Heart right ventricle (tissue), 16 donors: ENCODE results near the gene TAF1L. TPM values are rescaled to one million over a fixed set of nuclear protein-coding genes. Genes with fewer than 3 reads are reported as not detected.

Experiments used
- ATAC-seq, 8 donors: fragments of 200-7000 bp; cut with Tn5 transposase; one replicate each; pipeline ENCODE4 v1.9.1; 2020; ENCODE audit warnings: mild to moderate bottlenecking in 8 of 8, moderate library complexity in 8 of 8, moderate number of reproducible peaks in 1 of 8
- DNase-seq, 2 donors: peaks; one replicate each; pipeline ENCODE4 v3.0.0-alpha.2; 2020
- H3K27ac ChIP-seq, 10 donors: fragments of 200-600 bp; sonication (generic) in 2 of 10; one replicate each; pipeline versions ENCODE4 v1.5.0 to v1.8.0; 2020 to 2022; ENCODE audit warnings: mild to moderate bottlenecking in 3 of 10
- H3K27me3 ChIP-seq, 7 donors: fragments of 200-600 bp; one replicate each; pipeline ENCODE4 v1.8.0; 2021 to 2022; ENCODE audit warnings: mild to moderate bottlenecking in 2 of 7
- H3K36me3 ChIP-seq, 9 donors: fragments of 200-600 bp; sonication (generic) in 1 of 9; one replicate each; pipeline versions ENCODE4 v1.5.0 to v1.8.0; 2020 to 2022; ENCODE audit warnings: mild to moderate bottlenecking in 2 of 9
- H3K4me1 ChIP-seq, 9 donors: fragments of 200-600 bp; sonication (generic) in 1 of 9; one replicate each; pipeline versions ENCODE4 v1.5.0 to v1.8.0; 2020 to 2022; ENCODE audit warnings: mild to moderate bottlenecking in 4 of 9
- H3K4me3 ChIP-seq, 10 donors: fragments of 200-600 bp; sonication (generic) in 2 of 10; one replicate each; pipeline versions ENCODE4 v1.5.0 to v1.8.0; 2020 to 2022; ENCODE audit warnings: mild to moderate bottlenecking in 7 of 10, moderate library complexity in 2 of 10
- H3K9me3 ChIP-seq, 11 donors: fragments of 200-600 bp in 10 of 11; sonication (generic) in 2 of 11; one replicate each; pipeline versions ENCODE4 v1.5.0 to v1.8.0; 2013 to 2022; ENCODE audit warnings: mild to moderate bottlenecking in 2 of 11, control low read depth in 1 of 11, moderate library complexity in 1 of 11
- WGBS, 2 donors: extraction: QIAGEN DNeasy Blood & Tissue Kit; methylation state at CpG; one replicate each; pipeline ENCODE4 v1.1.7; 2013; ENCODE audit warnings: inconsistent platforms in 1 of 2; 5-methylcytosine and 5-hydroxymethylcytosine counted together
- intact Hi-C, 10 donors: fragments of 100-400 bp; cut with DNase I; formaldehyde crosslinking; loops; one replicate each; pipeline versions ENCODE4 v1.11.1 to v1.14.2; 2022
- polyA plus RNA-seq, 2 donors: library from polyadenylated mRNA; stranded (reverse); fragments of 200-250 nt; gene quantifications; one replicate each; pipeline ENCODE4 v1.2.3, GENCODE V29; 2013
- total RNA-seq, 10 donors: library from RNA; stranded (reverse); fragmentation: NEBNext Ultra II Directional in 3 of 10; extraction: Animal tissue kit (Norgen Biotek cat#: 25700) in 3 of 10; gene quantifications; one replicate each; pipeline versions ENCODE4 v1.2.1 to v1.2.4, GENCODE V29; 2021 to 2023
- TF ChIP-seq, protein P1 (sequence below), 9 donors: fragments of 200-600 bp; sonication (generic) in 2 of 9; IDR thresholded peaks; one replicate each; pipeline versions ENCODE4 v1.5.0 to v1.8.0; 2021 to 2022; ENCODE audit warnings: antibody characterized with exemption in 9 of 9, mild to moderate bottlenecking in 5 of 9, moderate library complexity in 1 of 9
- donor health status: Arrhythmogenic right ventricular cardiomyopathy.
- donor health status: ischemic (EF 13 %, LVEDD 7.1; RV severe dilation, severe dysfunction).
- donor health status: healthy with polysubstance abuse.
- donor health status: DM: no; HTN: yes; CAD: no.
- donor health status: DM: no; HTN: no; CAD: no.
- donor health status: ischemic (EF 25% LVEDD 6.9; RV normal size, moderate dysfunction).
- donor health status: ischemic (EF 25% LVEDD 5.7; RV mildly dilated, moderate dysfunction).
- donor health status: healthy.
- donor health status: DM: yes; HTN: yes; CAD: no.
- donor health status: Ischemic cardiomyopathy.
- donor health status: ischemic (EF 35%, LVEDD 5.7; RV mildly dilated, moderate dysfunction).
- donor health status: nonischemic (EF 11% LVEDD 7.7; RV severe dilation, severe dysfunction).
- donor health status: DM: yes; HTN: yes; CAD: no.
- donor health status: PGD.
- donor health status: ischemic (EF 29% LVEDD 5.4; RV normal size, mild dysfunction).
- donor health status: nonischemic (EF 23%, LVEDD 6.1; RV moderate dilation, normal function).

Gene TAF1L
- total and polyA plus RNA-seq, 12 donors, result under 0.01 TPM; not detected in 11

DNA sequence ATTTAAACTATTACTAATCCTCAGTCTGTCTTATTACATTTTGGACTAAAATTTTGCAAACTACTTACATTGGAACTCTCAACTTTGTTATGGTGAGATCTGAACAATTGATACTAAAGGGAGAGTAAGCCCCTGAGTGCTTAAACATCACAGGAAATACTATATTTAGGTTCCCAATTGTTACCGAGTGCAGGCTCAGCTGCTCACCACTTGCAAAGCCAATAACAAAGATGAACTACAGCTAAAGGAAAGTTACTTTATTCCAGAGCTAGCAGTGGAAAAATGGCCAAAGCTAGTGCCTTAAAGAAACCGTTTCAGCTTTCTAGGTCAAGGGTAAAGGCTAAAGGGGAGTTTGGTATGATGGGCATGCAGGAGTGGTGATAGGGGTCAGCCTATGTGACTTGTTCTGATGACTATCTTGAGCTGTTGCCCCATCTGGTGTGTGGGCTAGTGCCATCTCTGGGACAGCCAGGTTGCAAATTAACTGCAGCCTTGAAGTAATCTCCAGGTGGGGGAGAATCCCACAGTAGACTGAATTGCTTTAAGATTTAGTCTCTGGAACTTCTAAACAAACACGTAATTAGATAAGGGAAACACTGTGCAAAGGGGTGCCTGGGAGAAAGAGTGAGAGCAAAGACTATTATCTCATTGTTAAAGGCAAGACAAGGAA, 54.7 kb downstream of the TAF1L start:
- peaks cover 0 to 36% (median 8%) of the 10 kb centered on the region in 7 donors for H3K27me3 ChIP-seq
- no peak overlapping the region for H3K27ac ChIP-seq
- H3K36me3 ChIP-seq, result no peaks in the 10 kb centered on the region
- intact Hi-C loops, result loop anchor here in 3 of 10 donors (2.0 kb wide), 2 partner anchors 202 to 388 kb away; no protein-coding TSS in a partner anchor
- 9% methylated on average over 3 of the region's 3 CpGs for WGBS, 2 donors
- H3K9me3 ChIP-seq, result no peaks in the 10 kb centered on the region
- H3K4me1 ChIP-seq, result peaks cover 0 to 4% (median 0%) of the 10 kb centered on the region in 9 donors
- DNase-seq (no peak), ATAC-seq (no peak)
- H3K4me3 ChIP-seq, result no peak overlapping the region
- TF ChIP-seq, protein P1, sequence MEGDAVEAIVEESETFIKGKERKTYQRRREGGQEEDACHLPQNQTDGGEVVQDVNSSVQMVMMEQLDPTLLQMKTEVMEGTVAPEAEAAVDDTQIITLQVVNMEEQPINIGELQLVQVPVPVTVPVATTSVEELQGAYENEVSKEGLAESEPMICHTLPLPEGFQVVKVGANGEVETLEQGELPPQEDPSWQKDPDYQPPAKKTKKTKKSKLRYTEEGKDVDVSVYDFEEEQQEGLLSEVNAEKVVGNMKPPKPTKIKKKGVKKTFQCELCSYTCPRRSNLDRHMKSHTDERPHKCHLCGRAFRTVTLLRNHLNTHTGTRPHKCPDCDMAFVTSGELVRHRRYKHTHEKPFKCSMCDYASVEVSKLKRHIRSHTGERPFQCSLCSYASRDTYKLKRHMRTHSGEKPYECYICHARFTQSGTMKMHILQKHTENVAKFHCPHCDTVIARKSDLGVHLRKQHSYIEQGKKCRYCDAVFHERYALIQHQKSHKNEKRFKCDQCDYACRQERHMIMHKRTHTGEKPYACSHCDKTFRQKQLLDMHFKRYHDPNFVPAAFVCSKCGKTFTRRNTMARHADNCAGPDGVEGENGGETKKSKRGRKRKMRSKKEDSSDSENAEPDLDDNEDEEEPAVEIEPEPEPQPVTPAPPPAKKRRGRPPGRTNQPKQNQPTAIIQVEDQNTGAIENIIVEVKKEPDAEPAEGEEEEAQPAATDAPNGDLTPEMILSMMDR (IDR thresholded peaks at IDR 0.05), result no peak

DNA sequence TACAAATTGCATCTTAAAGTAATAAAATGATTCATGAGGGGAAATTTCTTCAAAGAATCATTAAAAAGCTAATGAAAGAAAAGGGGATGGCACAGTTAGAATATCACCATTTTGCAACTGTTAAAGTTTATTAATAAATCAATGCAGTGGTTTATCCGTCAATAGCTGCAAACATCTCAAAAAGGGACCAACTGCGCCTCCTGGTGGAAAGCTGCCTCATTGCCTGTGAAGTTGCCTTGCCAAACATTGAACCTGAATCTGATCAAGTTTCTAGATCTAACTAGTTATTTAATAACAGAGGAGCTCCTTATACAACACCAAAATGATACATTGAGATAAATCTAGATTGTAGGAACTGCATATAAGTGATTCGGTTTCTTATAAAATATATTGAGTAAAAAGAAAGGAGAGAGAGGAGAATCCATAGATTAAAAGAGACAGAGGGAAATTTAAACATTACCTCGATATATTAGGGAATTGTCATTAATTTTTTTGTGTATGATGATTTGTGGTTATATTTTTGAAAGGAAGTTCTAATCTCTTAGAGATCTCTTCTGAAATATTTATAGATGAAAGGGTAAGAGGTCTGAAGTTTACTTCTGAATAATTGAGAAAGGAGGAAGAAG, 55.6 kb downstream of the TAF1L start:
- ATAC-seq (peak in 1 of 8 donors; percentile 57), DNase-seq (peak; percentile 60 to 67)
- Histone ChIP-seq H3K9me3 (no peaks in the 10 kb centered on the region), H3K27ac (no peak overlapping the region), H3K36me3 (no peaks in the 10 kb centered on the region), H3K4me1 (peaks cover 0 to 4% (median 0%) of the 10 kb centered on the region in 9 donors), H3K27me3 (peaks cover 0 to 28% (median 3%) of the 10 kb centered on the region in 7 donors), H3K4me3 (peak overlapping the region in 1 of 10 donors; percentile 11)
- TF ChIP-seq, protein P1 (IDR thresholded peaks at IDR 0.05), result peak; percentile 87 to 97 (median 92)
- intact Hi-C loops, result loop anchor here (1.0 to 10.0 kb wide), 8 partner anchors 55 to 389 kb away; partner anchors contain the start of genes RIGI (in 2 of the 10) and ACO1 (in 1 of the 10)
- 20 to 23% methylated on average over 4 of the region's 4 CpGs for WGBS, 2 donors

Other genes starting within 250 kb of the TAF1L start
- gene RIGI, start 109.5 kb downstream of the TAF1L start, total RNA-seq, result 10 to 100 TPM in 1 of 10 donors, 1 to 10 TPM in 9; 3.0 to 15.2 (median 5.0) TPM
- gene RIGI, start 109.5 kb downstream of the TAF1L start, polyA plus RNA-seq, result 1 to 10 TPM; 1.5 to 2.3 TPM
- gene SMIM27, start 83.3 kb downstream of the TAF1L start, total RNA-seq, result 10 to 100 TPM; 11.3 to 19.6 (median 16.2) TPM
- 1 to 10 TPM; 3.6 to 6.4 TPM for gene SMIM27, start 83.3 kb downstream of the TAF1L start, polyA plus RNA-seq
- gene TOPORS, start 83.1 kb downstream of the TAF1L start, total RNA-seq, result 10 to 100 TPM in 3 of 10 donors, 1 to 10 TPM in 7; 7.4 to 11.1 (median 9.1) TPM
- 1 to 10 TPM; 4.4 to 6.4 TPM for gene TOPORS, start 83.1 kb downstream of the TAF1L start, polyA plus RNA-seq
- 100 to 1,000 TPM; 101 to 186 (median 136) TPM for gene NDUFB6, start 62.5 kb downstream of the TAF1L start, total RNA-seq
- 100 to 1,000 TPM in 1 of 2 donors, 10 to 100 TPM in 1; 52.2 to 105 TPM for gene NDUFB6, start 62.5 kb downstream of the TAF1L start, polyA plus RNA-seq
- not detected for gene TMEM215, start 147.9 kb upstream of the TAF1L start, total RNA-seq
- gene TMEM215, start 147.9 kb upstream of the TAF1L start, polyA plus RNA-seq, result not detected